ENCODE data around the gene RUNDC3A.

Gene RUNDC3A

GRCh38 chr17:44355642-44356099 lies 47.3 kb downstream of the RUNDC3A start:
- Histone ChIP-seq H3K4me3 (ENCODE audit: severe bottlenecking) (no peak overlapping the region), H3K9me3 (ENCODE audit: severe bottlenecking) (no peaks in the 10 kb centered on the region), H3K27me3 (ENCODE audit: insufficient read depth, poor library complexity, severe bottlenecking) (no peaks in the 10 kb centered on the region), H3K36me3 (ENCODE audit: low read depth) (peaks cover 18% of the 10 kb centered on the region; the same call in 1 of the 2 replicates), H3K4me1 (ENCODE audit: insufficient read depth, poor library complexity, severe bottlenecking) (no peaks in the 10 kb centered on the region), H3K27ac (ENCODE audit: poor library complexity, severe bottlenecking) (no peak overlapping the region)
- ATAC-seq (ENCODE audit: low read depth) (no peak), DNase-seq (ENCODE audit: low spot score) (no peak)
- TF ChIP-seq CTCF (IDR thresholded peaks at IDR 0.05; ENCODE audit: poor library complexity, severe bottlenecking): no peak

- Histone ChIP-seq H3K4me1 (ENCODE audit: insufficient read depth, poor library complexity, severe bottlenecking) (no peaks in the 10 kb centered on the region), H3K27ac (ENCODE audit: poor library complexity, severe bottlenecking) (no peak overlapping the region), H3K27me3 (ENCODE audit: insufficient read depth, poor library complexity, severe bottlenecking) (no peaks in the 10 kb centered on the region), H3K9me3 (ENCODE audit: severe bottlenecking) (no peaks in the 10 kb centered on the region), H3K36me3 (ENCODE audit: low read depth) (peaks cover 12% of the 10 kb centered on the region; the same call in 1 of the 2 replicates), H3K4me3 (ENCODE audit: severe bottlenecking) (no peak overlapping the region)
- no peak for TF ChIP-seq CTCF (IDR thresholded peaks at IDR 0.05; ENCODE audit: poor library complexity, severe bottlenecking)
- ATAC-seq (ENCODE audit: low read depth): no peak
- no peak for DNase-seq (ENCODE audit: low spot score)
Observed at GRCh38 chr17:44356241-44356640, 47.8 kb downstream of the RUNDC3A start.

- H3K36me3 ChIP-seq (ENCODE audit: low read depth): no peaks in the 10 kb centered on the region
- H3K9me3 ChIP-seq (ENCODE audit: severe bottlenecking): no peaks in the 10 kb centered on the region
- ATAC-seq (ENCODE audit: low read depth): no peak
- H3K4me1 ChIP-seq (ENCODE audit: insufficient read depth, poor library complexity, severe bottlenecking): no peaks in the 10 kb centered on the region
- no peak for DNase-seq (ENCODE audit: low spot score)
- H3K27ac ChIP-seq (ENCODE audit: poor library complexity, severe bottlenecking): no peak overlapping the region
- TF ChIP-seq CTCF (IDR thresholded peaks at IDR 0.05; ENCODE audit: poor library complexity, severe bottlenecking): no peak
- no peaks in the 10 kb centered on the region for H3K27me3 ChIP-seq (ENCODE audit: insufficient read depth, poor library complexity, severe bottlenecking)
- no peak overlapping the region for H3K4me3 ChIP-seq (ENCODE audit: severe bottlenecking)
Observed at GRCh38 chr17:44358066-44358465, 49.7 kb downstream of the RUNDC3A start.

- H3K9me3 ChIP-seq (ENCODE audit: severe bottlenecking): no peaks in the 10 kb centered on the region
- no peak for ATAC-seq (ENCODE audit: low read depth)
- no peak overlapping the region for H3K27ac ChIP-seq (ENCODE audit: poor library complexity, severe bottlenecking)
- DNase-seq (ENCODE audit: low spot score): no peak
- H3K4me1 ChIP-seq (ENCODE audit: insufficient read depth, poor library complexity, severe bottlenecking): no peaks in the 10 kb centered on the region
- no peak overlapping the region for H3K4me3 ChIP-seq (ENCODE audit: severe bottlenecking)
- H3K27me3 ChIP-seq (ENCODE audit: insufficient read depth, poor library complexity, severe bottlenecking): no peaks in the 10 kb centered on the region
- no peaks in the 10 kb centered on the region for H3K36me3 ChIP-seq (ENCODE audit: low read depth)
- no peak for TF ChIP-seq CTCF (IDR thresholded peaks at IDR 0.05; ENCODE audit: poor library complexity, severe bottlenecking)
Observed at GRCh38 chr17:44359006-44359405, 50.6 kb downstream of the RUNDC3A start.

- H3K27ac ChIP-seq (ENCODE audit: poor library complexity, severe bottlenecking): no peak overlapping the region
- no peaks in the 10 kb centered on the region for H3K36me3 ChIP-seq (ENCODE audit: low read depth)
- H3K4me1 ChIP-seq (ENCODE audit: insufficient read depth, poor library complexity, severe bottlenecking): no peaks in the 10 kb centered on the region
- no peak for TF ChIP-seq CTCF (IDR thresholded peaks at IDR 0.05; ENCODE audit: poor library complexity, severe bottlenecking)
- H3K27me3 ChIP-seq (ENCODE audit: insufficient read depth, poor library complexity, severe bottlenecking): no peaks in the 10 kb centered on the region
- H3K4me3 ChIP-seq (ENCODE audit: severe bottlenecking): no peak overlapping the region
- no peak for ATAC-seq (ENCODE audit: low read depth)
- no peaks in the 10 kb centered on the region for H3K9me3 ChIP-seq (ENCODE audit: severe bottlenecking)
- DNase-seq (ENCODE audit: low spot score): no peak
Observed at GRCh38 chr17:44359458-44360143, 51.2 kb downstream of the RUNDC3A start.

Data from RWPE2 (cell line).